Astrocyte of the spinal cord (primary cell): Measurements from ENCODE around the gene RAPGEF2.

Experiments used
- DNase-seq: peaks from one replicate; pipeline ENCODE4 v3.0.0; 2011; ENCODE audit warnings: low read depth, low spot score
- H3K4me3 ChIP-seq: 2 replicates; pipeline ENCODE4 v1.5.1; 2011; ENCODE audit warnings: low read depth, mild to moderate bottlenecking, low read length, moderate library complexity
- in situ Hi-C: cut with HindIII; loops from 2 replicates; pipeline ENCODE4 v1.10.0; 2017; ENCODE audit warnings: low sequenced_read_pairs
- TF ChIP-seq, protein P1 (sequence below): IDR thresholded peaks from 2 replicates; pipeline ENCODE4 v1.5.1; 2012; ENCODE audit warnings: low read depth, mild to moderate bottlenecking, low read length, inconsistent platforms

The RAPGEF2 gene

GRCh38 chr4:159229164-159229563 is 126.3 kb downstream of the RAPGEF2 start:
- in situ Hi-C loops, result no loop called here
- TF ChIP-seq, protein P1, sequence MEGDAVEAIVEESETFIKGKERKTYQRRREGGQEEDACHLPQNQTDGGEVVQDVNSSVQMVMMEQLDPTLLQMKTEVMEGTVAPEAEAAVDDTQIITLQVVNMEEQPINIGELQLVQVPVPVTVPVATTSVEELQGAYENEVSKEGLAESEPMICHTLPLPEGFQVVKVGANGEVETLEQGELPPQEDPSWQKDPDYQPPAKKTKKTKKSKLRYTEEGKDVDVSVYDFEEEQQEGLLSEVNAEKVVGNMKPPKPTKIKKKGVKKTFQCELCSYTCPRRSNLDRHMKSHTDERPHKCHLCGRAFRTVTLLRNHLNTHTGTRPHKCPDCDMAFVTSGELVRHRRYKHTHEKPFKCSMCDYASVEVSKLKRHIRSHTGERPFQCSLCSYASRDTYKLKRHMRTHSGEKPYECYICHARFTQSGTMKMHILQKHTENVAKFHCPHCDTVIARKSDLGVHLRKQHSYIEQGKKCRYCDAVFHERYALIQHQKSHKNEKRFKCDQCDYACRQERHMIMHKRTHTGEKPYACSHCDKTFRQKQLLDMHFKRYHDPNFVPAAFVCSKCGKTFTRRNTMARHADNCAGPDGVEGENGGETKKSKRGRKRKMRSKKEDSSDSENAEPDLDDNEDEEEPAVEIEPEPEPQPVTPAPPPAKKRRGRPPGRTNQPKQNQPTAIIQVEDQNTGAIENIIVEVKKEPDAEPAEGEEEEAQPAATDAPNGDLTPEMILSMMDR, result no peak
- DNase-seq, result peak; percentile 74
- H3K4me3 ChIP-seq, result no peak overlapping the region

GRCh38 chr4:159232465-159233106 is 129.7 kb downstream of the RAPGEF2 start:
- in situ Hi-C loops, result no loop called here
- TF ChIP-seq, protein P1, result no peak

DNA sequence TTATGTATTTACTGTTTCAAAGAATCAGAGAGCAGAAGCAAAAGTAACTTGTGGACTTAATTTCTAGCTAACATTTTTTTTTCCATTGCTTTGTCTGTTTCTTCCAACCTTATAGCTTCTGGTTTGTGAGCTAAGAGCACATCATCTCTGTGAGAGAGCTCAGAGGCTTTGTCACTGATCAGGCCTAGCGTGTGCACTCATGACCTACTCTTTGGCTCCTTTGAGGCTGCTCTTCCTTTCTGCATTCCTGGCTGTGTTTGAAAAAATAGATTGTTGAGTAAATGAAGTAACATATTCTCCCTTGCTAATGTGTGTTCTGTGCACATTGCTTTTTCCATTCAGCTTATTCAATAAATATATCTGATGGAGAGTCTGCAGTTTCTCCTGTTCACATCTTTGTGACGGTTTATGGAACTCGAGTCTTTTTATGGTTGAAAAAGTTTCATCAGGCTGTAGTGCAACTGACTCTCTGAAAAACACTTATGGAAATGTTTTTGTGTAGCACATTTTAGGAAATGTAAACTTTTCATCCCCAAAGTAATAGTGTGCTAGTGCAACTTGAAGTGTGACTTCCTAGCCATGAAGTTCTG is 133.0 kb downstream of the RAPGEF2 start:
- DNase-seq, result peak; percentile 30
- no peak overlapping the region for H3K4me3 ChIP-seq
- TF ChIP-seq, protein P1, result no peak
- in situ Hi-C loops, result no loop called here

More at GRCh38 chr4:159232465-159233106, 129.7 kb downstream of the RAPGEF2 start:
- no peak overlapping the region for H3K4me3 ChIP-seq
- no peak for DNase-seq

DNA sequence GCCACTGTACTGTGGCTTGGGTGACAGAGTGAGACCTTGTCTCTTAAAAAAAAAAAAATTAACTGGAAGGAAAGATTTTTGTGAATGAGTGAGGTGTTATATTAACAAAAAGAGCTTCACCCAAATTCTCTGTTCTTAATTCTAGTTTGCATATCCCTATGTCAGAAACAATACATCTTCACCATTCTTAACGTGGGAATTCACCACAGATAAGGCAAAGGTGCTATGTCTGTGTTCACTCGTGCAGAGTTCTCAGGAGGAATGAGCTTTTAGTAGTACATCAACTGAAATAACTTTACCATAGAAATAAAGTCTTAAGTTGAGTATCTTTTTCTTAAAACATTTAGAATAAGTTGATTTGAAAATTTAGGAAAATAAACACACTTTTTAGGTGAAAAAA is 135.1 kb downstream of the RAPGEF2 start:
- in situ Hi-C loops, result no loop called here
- no peak overlapping the region for H3K4me3 ChIP-seq
- TF ChIP-seq, protein P1, result no peak
- DNase-seq, result no peak

DNA sequence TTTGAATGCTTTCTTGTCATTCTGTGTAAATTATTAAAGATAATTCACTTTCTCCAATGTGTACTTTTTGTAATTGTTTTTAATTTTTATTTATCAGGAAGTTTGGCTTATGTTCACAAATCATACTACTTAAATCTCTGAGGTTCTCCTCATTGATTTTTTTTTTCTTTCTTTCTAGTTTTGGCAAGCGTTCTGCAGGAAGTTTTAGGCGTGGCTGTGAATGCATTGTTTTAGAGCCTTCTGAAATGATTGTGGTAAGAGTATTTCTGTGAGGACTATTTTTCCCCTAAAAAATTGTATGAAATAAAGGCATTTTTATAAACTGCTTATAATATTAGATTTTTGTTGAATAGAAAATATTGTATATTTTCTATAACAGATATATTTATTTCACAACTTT is 135.8 kb downstream of the RAPGEF2 start:
- H3K4me3 ChIP-seq, result no peak overlapping the region
- peak; percentile 17 for DNase-seq
- in situ Hi-C loops, result no loop called here
- TF ChIP-seq, protein P1, result no peak

- in situ Hi-C loops, result no loop called here
- TF ChIP-seq, protein P1, result no peak
- DNase-seq, result no peak
- no peak overlapping the region for H3K4me3 ChIP-seq
Measured at GRCh38 chr4:159239629-159240028, 136.8 kb downstream of the RAPGEF2 start.
